Caki2 (cell line): Measurements from ENCODE around the gene SYT17. TPM values are rescaled to one million over a fixed set of nuclear protein-coding genes. Genes with fewer than 3 reads are reported as not detected.
A peak's percentile ranks its signal among the peaks of the same experiment; 100 is the strongest.

Experiments used
- DNase-seq: peaks from one replicate; pipeline ENCODE4 v3.0.0-alpha.2; 2015; ENCODE audit warnings: low read depth
- in situ Hi-C: cut with HindIII; loops from 2 replicates; pipeline ENCODE4 v1.10.0; 2016; ENCODE audit warnings: low sequenced_read_pairs, low pct_unique_long_range_greater_than_20kb, mixed read lengths
- total RNA-seq: library from RNA; depleted of rRNA; stranded (reverse); fragments of >200 nt; shearing (Covaris generic); gene quantifications from 2 replicates; pipeline ENCODE4 v1.2.3, GENCODE V29; 2014; ENCODE audit warnings: low replicate concordance; rRNA removed

Gene SYT17, protein sequence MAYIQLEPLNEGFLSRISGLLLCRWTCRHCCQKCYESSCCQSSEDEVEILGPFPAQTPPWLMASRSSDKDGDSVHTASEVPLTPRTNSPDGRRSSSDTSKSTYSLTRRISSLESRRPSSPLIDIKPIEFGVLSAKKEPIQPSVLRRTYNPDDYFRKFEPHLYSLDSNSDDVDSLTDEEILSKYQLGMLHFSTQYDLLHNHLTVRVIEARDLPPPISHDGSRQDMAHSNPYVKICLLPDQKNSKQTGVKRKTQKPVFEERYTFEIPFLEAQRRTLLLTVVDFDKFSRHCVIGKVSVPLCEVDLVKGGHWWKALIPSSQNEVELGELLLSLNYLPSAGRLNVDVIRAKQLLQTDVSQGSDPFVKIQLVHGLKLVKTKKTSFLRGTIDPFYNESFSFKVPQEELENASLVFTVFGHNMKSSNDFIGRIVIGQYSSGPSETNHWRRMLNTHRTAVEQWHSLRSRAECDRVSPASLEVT
- total RNA-seq: 9.9 and 15.1 TPM in 2 replicates

DNA sequence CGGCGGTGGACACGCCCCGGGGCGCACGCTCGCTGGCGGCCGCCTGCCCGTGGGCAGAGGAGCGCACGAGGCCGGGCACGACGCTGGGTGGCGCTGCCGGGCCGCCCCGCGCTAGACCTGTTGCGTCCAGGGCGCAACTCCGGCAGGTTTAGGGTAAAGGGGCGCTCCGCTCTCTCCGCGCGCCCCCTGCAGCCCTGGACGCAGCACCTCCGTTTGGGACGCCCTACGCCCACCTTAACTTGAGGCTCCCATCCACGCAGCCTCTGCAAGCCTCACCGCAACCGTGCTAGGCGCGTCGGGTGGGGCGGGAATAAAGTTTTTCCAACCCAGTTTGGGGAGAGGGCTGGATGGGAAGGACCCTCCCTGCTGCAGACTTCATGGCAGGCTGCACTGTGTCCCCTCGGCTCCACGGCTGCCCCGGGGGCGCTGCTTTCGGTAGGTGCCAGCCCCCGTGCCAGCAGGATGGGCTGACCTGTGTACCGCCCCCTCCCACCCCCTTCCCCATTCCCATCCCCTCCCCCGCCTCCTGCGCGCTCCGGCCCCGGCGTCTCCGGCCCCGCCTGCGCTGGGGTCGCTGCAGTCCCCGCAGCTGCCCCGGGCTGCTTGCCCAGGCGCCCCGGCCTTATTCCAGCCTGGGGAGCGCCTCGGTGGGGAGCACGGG, at the start of gene SYT17:
SYT17 (plus strand) TSS at position 531 of the 661 bp plus-strand sequence. CDS start 407 bp downstream, outside the sequence.
- in situ Hi-C loops: no loop called here

DNA sequence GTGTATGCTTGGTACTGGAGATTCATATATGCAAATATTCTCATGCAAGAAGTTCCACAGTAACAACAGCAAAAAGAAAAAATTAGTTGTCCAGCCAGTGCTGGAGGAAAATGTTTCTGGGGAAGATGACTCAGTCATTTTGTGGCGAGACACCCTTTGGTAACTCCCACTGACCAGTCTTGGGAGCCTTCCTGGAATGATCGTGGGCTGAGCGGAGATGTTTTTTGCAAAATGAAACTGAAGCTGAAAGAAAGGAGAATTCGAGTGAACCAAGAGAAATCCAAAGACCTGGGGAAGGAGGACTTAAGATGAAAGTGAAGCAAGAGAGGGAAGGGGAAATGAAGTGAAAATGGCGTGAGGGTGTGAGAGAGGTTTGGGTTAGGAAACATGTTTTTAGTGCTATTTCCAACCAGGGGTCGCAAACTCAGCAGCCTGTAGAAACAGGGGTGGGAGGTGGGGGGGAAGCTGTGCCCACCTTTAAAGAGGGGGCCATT, 49.1 kb upstream of the SYT17 start:
- peak; percentile 70 for DNase-seq
- in situ Hi-C loops: loop anchor here (25.0 kb wide), 1 partner anchor 418 kb away; no protein-coding TSS in a partner anchor

More for the DNA sequence above, at the start of gene SYT17:
- DNase-seq: peak; percentile 80

- in situ Hi-C loops: loop anchor here (25.0 kb wide), 1 partner anchor 418 kb away; no protein-coding TSS in a partner anchor
- no peak for DNase-seq
Measured at GRCh38 chr16:19119564-19119963, 48.5 kb upstream of the SYT17 start.

- DNase-seq: no peak
- in situ Hi-C loops: loop anchor here (25.0 kb wide), 1 partner anchor 414 kb away; no protein-coding TSS in a partner anchor
Measured at GRCh38 chr16:19123535-19124178, 44.4 kb upstream of the SYT17 start.

GRCh38 chr16:19126300-19126699, 41.7 kb upstream of the SYT17 start:
- in situ Hi-C loops: no loop called here
- no peak for DNase-seq

DNA sequence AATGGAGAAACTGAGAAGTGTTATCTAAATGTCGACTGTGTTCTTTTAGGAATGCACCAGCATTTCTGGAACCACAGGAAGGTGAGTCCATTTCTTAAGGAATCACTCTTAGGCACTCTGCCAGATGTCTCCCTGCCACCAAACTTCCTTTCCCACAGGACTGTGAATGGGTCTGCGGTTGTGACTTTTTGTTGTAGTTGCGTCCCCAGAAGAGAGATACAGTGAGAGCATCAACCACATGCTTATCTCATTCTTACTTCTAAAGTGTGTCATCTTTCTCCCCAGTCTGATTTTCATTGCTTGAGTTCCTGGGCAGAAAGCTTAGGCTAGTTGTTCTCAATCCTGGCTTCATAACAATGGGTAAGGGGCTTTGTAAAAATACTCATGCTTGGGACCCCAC, 40.8 kb upstream of the SYT17 start:
- in situ Hi-C loops: no loop called here
- no peak for DNase-seq

DNA sequence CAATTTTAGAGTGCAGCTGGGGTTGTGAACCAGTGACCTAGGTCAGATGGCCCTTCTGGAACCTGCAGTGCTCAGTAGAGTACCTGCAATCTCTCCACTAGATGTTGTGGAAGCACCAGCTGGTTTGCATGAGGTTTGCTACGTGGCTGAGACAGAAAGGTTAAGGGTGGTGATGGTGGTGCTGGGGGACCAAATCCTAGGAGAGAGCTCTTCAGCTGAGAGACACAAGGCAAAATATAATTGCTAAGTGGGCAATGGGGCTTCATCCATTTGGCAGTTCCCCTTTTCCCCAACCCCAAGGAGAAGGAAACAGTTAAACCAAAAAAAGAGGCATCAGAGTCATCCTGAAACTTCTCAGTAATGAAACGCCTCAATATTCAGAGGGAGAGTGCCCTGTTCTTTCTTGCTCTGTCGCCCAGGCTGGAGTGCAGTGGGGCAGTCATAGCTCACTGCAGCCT, 40.3 kb upstream of the SYT17 start:
- in situ Hi-C loops: no loop called here
- DNase-seq: no peak

DNA sequence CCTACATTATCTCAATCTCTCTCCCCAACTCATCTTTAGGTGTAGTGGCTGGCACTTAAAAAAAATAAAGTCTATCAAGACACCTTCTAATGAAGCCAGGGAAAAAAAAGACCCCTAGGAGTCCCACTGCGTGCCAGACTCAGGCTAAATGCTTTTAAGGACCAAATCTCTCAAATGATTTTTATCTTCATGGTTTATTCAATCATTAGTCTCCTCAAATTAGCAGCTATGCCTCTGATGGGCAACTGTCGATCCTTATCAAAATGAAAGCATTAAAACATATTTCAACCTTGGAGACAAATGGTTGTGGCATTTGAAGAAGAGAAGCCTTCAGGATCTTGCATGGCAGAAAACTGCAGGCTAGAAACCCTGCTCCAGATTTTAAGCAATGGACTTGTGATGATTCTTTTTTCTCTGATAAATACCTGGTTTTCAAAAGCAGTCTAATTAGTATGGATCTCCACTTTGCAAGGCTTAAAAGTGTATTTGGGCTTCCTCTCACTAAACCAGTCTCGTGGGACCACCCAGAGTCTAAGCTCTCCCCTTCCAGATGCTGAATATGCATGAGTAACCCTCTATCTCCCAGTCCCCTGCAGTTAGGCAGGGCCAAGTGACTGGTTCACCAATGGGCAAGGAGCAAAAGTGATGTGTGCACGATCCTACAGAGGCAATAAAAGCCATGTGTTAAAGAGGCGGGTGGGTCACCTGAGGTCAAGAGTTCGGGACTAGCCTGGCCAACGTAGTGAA, 39.4 kb upstream of the SYT17 start:
- in situ Hi-C loops: no loop called here

DNA sequence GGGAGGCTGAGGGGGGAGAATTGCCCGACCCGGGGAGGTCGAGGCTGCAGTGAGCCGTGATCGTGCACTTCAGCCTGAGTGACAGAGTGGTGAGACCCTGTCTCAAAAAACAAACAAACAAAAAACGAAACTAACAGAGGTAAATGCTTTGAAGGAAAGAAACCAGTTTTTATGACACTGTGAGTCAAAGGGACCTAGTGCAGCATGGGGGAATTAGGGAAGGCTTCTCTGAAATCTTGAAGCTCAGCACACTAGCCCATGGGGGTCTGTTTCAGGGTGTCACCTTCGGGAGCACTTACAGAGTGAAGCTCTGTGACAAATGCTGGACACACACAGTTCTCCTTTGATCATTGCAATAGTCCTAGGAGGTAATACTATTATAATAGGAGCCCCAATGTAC, 37.7 kb upstream of the SYT17 start:
- DNase-seq: no peak
- in situ Hi-C loops: no loop called here

More for the DNA sequence above, 39.4 kb upstream of the SYT17 start:
- no peak for DNase-seq

DNA sequence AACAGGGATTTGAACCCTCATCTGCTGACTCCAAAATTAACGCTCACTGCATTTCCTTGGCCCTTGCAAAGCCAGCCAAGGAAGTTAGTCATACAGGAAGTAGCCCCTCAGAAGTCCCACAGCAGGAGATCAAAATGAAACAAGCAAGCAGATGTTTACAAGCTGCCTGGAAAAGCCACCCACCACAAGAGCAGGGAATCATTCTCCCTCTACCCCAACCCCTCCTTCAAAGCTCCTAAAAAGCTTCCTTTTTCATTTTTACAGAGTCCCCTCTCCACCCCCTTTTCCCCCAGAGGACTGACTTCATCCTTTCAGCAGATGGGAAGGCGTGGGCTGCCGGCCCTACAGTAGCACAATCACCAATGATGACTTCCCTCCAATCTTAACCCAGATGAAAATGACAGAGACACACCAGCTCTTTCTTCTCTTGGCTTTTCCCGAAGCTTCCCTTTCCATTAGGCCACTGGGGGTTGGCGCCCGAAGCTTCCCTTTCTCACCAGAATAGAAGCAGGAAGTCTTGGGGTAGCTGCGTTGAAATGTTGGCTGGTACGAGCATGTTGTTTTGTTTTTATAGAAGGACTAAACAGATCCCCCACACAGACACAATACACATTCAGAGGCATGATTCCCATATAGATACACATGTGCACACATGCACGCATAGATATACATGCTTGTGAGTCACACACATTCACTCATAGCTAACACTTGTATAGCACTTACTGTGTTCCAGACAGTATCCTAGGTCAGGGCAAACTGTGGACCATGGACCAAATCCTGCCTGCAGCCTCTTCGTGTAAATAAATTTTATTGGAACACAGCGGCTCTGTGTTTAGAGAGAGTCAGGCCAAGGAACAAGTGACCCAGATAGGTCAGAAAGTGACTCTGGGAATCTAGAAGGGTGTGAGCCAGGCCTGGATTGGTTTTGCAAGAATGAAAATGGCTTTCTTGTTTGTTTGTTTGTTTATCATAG, 36.9 kb upstream of the SYT17 start:
- DNase-seq: no peak
- in situ Hi-C loops: no loop called here

DNA sequence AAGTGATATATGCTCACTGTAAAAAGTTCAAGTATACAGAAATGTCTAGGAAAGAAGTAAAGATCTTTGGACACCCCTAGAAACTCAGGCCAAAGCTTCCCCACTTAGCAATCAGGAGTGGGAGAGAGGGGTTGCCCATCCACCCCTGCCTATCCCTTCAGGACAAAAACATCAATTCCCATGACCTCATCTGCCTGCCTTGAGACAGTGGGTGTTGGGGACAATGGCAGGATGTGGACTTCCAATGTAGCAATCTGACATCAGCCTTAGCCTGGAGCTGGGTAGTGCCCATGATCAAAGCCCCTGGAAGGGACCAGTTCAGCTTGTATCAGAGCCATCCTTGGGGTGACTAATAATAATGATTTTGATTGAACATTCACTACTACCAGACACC, 36.2 kb upstream of the SYT17 start:
- in situ Hi-C loops: no loop called here
- no peak for DNase-seq

DNA sequence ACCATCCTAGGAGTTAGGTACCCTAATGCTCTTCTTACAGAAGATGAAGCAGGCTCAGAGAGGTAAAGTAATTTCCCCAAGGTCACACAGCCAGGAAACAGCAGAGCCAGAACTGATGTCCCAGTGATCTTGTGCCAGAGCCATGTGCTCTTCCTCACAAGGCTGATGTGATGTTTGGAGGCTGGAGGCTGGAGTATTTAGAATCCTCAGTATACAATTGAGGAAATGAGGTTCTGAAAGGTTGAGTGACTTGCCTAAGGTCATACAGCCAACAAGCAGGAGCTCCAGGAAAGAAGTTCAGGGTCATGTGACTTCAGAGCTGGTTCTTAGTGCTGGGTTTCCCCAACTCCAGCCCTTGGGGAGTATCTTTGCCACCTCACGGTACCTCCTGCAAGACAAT, 35.8 kb upstream of the SYT17 start:
- in situ Hi-C loops: no loop called here
- no peak for DNase-seq

DNA sequence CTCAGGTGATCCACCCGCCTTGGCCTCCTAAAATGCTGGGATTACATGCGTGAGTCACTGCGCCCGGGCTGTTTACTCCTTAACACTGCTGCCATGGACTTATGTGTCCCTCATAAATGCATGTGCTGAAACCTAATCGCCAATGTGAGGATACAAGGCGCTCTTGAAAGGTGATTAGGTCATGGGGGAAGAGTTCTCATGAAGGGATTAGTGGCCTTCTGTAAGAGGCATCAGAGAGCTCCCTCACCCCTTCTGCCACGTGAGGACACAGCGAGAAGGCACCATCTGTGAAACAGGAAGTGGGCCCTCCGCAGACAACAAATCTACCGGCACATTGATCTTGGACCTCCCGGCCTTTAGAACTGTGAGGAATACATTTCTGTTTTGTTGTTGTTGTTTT, 35.1 kb upstream of the SYT17 start:
- DNase-seq: no peak
- in situ Hi-C loops: no loop called here

DNA sequence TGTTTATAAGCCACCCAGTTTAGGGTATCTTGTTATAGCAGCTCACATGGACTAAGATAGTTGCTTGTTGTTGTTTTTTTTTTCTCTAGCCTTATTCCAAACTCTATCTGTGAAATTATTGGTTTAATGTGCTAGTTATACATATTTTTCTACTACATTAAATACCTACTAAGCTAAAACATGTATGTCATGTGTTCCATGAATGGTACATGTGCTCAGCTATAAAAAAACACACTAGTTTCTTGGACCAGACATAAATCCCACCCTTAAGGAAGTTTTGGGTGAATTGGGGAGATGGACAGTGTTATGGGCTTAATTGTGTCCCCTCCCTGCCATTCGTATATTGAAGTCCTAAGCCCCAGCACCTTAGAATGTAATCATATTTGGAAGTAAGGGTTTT, 34.4 kb upstream of the SYT17 start:
- in situ Hi-C loops: no loop called here
- DNase-seq: no peak

DNA sequence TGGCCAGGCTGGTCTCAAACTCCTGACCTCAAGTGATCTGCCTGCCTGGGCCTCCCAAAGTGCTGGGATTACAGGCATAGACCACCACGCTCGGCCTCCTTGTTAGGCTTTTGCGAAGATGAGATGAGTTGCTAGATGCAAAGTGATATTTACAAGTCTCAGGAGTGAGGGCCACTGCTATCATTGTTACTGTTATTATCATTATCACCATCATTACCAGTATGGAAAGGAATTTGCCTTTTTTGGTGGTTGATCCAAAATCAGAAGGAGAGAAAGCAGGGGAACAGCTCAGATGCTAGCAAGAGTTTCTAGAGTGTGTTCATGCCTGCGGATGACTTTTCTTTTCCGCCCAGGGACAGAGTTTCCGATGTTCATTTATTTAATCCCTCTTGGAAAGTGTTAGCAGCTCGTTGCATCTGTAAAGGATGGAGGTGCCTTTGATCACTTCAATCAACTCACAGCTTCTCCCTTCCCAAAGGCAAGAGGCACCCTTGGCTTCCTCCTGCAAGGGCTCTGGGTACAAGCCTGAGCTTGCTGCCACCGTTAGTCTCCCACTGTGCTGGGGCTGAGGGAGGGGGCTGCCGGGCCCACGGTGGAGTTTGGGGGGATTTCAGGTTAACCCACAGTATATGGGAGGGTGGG, 32.7 kb upstream of the SYT17 start:
- in situ Hi-C loops: no loop called here
- DNase-seq: no peak

DNA sequence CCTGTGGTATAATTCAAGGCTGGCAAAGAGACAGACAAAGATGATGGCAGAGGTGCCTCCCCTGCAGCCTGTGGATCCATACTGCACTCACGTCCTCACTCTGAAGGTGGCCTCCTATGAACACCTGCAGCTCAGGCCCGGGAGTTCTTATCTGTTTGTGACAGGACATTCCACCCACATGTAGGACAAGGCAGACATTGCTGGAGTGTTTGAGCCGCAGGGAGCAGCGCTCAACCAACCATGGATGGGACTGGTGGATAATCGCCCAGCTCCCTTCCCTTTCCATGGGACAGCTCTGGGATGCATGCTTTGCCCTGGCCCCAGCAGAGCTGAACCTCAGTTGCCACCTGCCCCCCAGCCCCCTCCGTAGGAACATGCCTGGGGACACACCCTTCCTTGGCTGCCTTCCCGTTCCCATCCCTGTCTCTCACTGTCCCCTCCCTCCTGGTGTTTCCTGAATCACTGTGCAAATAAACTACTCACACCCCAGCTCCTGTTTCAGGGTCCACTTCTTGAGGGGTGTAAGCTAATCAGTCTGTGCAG, 32.1 kb upstream of the SYT17 start:
- in situ Hi-C loops: no loop called here

More for the DNA sequence above, 32.1 kb upstream of the SYT17 start:
- DNase-seq: peak; percentile 46
